ENCODE measurements around the gene ZFAND5. TPM values are rescaled to one million over a fixed set of nuclear protein-coding genes. Genes with fewer than 3 reads are reported as not detected.

The ZFAND5 gene
- total RNA-seq, 1 donor from 2014 or later = 183 TPM

GRCh38 chr9:72401396-72401795 is 36.4 kb upstream of the ZFAND5 start:
- no peak overlapping the region for H3K27ac Mint-ChIP-seq
- no peak overlapping the region for H3K4me3 Mint-ChIP-seq (ENCODE audit: low read depth)
- no peaks in the 10 kb centered on the region for H3K9me3 Mint-ChIP-seq (ENCODE audit: low read depth)
- H3K36me3 Mint-ChIP-seq (ENCODE audit: insufficient read depth) = no peaks in the 10 kb centered on the region
- no peaks in the 10 kb centered on the region for H3K4me1 Mint-ChIP-seq (ENCODE audit: low read depth)
- no peak for TF ChIP-seq CTCF (IDR thresholded peaks at IDR 0.05; ENCODE audit: unreplicated experiment)
- no peak for DNase-seq (ENCODE audit: low spot score, unreplicated experiment)
- no peaks in the 10 kb centered on the region for H3K27me3 Mint-ChIP-seq

GRCh38 chr9:72400866-72401265 is 35.9 kb upstream of the ZFAND5 start:
- no peak for DNase-seq (ENCODE audit: low spot score, unreplicated experiment)
- Mint-ChIP-seq H3K27me3 (no peaks in the 10 kb centered on the region), H3K4me1 (ENCODE audit: low read depth) (no peaks in the 10 kb centered on the region), H3K27ac (no peak overlapping the region), H3K36me3 (ENCODE audit: insufficient read depth) (no peaks in the 10 kb centered on the region), H3K9me3 (ENCODE audit: low read depth) (no peaks in the 10 kb centered on the region), H3K4me3 (ENCODE audit: low read depth) (no peak overlapping the region)
- no peak for TF ChIP-seq CTCF (IDR thresholded peaks at IDR 0.05; ENCODE audit: unreplicated experiment)

- Mint-ChIP-seq H3K9me3 (ENCODE audit: low read depth) (no peaks in the 10 kb centered on the region), H3K4me1 (ENCODE audit: low read depth) (no peaks in the 10 kb centered on the region), H3K27ac (no peak overlapping the region), H3K4me3 (ENCODE audit: low read depth) (no peak overlapping the region), H3K36me3 (ENCODE audit: insufficient read depth) (no peaks in the 10 kb centered on the region), H3K27me3 (no peaks in the 10 kb centered on the region)
- no peak for TF ChIP-seq CTCF (IDR thresholded peaks at IDR 0.05; ENCODE audit: unreplicated experiment)
- DNase-seq (ENCODE audit: low spot score, unreplicated experiment) = no peak
These were observed 34.4 kb upstream of the ZFAND5 start for GRCh38 chr9:72399391-72399790.

- no peaks in the 10 kb centered on the region for H3K9me3 Mint-ChIP-seq (ENCODE audit: low read depth)
- TF ChIP-seq CTCF (IDR thresholded peaks at IDR 0.05; ENCODE audit: unreplicated experiment) = no peak
- no peak overlapping the region for H3K4me3 Mint-ChIP-seq (ENCODE audit: low read depth)
- no peaks in the 10 kb centered on the region for H3K4me1 Mint-ChIP-seq (ENCODE audit: low read depth)
- no peaks in the 10 kb centered on the region for H3K27me3 Mint-ChIP-seq
- H3K36me3 Mint-ChIP-seq (ENCODE audit: insufficient read depth) = no peaks in the 10 kb centered on the region
- H3K27ac Mint-ChIP-seq = no peak overlapping the region
- no peak for DNase-seq (ENCODE audit: low spot score, unreplicated experiment)
These were observed 31.5 kb upstream of the ZFAND5 start for GRCh38 chr9:72396247-72397091.

GRCh38 chr9:72394066-72394465 is 29.1 kb upstream of the ZFAND5 start:
- DNase-seq (ENCODE audit: low spot score, unreplicated experiment) = no peak
- no peaks in the 10 kb centered on the region for H3K4me1 Mint-ChIP-seq (ENCODE audit: low read depth)
- H3K27me3 Mint-ChIP-seq = no peaks in the 10 kb centered on the region
- no peaks in the 10 kb centered on the region for H3K36me3 Mint-ChIP-seq (ENCODE audit: insufficient read depth)
- no peak for TF ChIP-seq CTCF (IDR thresholded peaks at IDR 0.05; ENCODE audit: unreplicated experiment)
- H3K4me3 Mint-ChIP-seq (ENCODE audit: low read depth) = no peak overlapping the region
- no peak overlapping the region for H3K27ac Mint-ChIP-seq
- H3K9me3 Mint-ChIP-seq (ENCODE audit: low read depth) = no peaks in the 10 kb centered on the region

Measured in progenitor cell of endocrine pancreas (in vitro differentiated cells).